Measurements from ENCODE around the gene ALG12. TPM values are rescaled to one million over a fixed set of nuclear protein-coding genes. Genes with fewer than 3 reads are reported as not detected.

The ALG12 gene
- total RNA-seq, 1 donor from 2014 or later: 26.2 TPM

DNA sequence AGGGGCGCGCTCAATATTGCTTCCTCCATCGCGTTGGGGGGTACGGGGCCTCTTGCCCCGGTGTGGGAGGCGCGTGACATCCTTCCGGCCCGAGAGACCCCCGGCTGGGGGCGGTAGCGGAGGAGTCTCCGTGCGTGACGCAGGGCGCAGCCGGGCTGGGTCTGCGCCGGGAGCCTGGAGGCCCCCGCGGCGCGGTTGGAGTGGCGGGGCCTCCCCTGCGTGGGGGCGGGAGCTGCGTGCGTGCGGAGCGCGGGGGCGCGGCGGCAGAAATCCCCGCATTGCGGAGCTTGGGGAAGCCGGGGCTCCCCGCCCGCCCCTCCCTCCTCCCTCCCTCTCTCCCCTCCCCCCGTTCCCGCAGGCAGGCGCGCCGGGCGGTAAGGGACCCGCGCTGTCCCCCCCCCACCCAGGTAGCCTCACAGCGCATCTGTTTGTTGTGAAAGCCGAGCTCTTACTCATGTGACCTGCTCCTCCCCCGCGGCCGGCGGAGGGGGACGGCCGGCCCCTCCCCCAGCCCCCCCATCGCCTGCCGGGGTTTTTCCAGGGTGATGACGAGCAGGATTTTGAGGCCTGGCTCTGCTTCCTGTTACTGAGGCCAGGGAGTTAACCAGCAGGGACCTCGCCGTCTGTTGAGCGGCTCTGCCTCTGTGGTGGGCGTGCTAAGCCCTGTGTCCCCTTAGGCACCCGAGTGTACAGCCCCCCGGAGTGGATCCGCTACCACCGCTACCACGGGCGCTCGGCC lies 43.9 kb upstream of the ALG12 start:
- Histone ChIP-seq H3K9ac (ENCODE audit: low read length) (peak overlapping the region; percentile 87), H3K27me3 (ENCODE audit: insufficient read depth, low read length) (no peaks in the 10 kb centered on the region), H3K36me3 (ENCODE audit: insufficient read depth, low read length) (peaks cover 2% of the 10 kb centered on the region), H2AFZ (ENCODE audit: low read depth, low read length) (peak overlapping the region; percentile 36), H3K4me3 (ENCODE audit: insufficient read depth, low read depth, low read length) (peak overlapping the region; percentile 75), H3K79me2 (ENCODE audit: insufficient read depth, low read length) (peaks cover 38% of the 10 kb centered on the region), H4K20me1 (ENCODE audit: insufficient read depth, low read length) (peaks cover 46% of the 10 kb centered on the region), H3K27ac (ENCODE audit: low read depth, low read length) (peak overlapping the region; percentile 84), H3K9me3 (ENCODE audit: insufficient read depth, low read depth, low read length) (no peaks in the 10 kb centered on the region), H3K4me2 (ENCODE audit: low read length) (peak overlapping the region; percentile 85), H3K4me1 (ENCODE audit: insufficient read depth, low read length) (peaks cover 31% of the 10 kb centered on the region)
- TF ChIP-seq, protein P1, sequence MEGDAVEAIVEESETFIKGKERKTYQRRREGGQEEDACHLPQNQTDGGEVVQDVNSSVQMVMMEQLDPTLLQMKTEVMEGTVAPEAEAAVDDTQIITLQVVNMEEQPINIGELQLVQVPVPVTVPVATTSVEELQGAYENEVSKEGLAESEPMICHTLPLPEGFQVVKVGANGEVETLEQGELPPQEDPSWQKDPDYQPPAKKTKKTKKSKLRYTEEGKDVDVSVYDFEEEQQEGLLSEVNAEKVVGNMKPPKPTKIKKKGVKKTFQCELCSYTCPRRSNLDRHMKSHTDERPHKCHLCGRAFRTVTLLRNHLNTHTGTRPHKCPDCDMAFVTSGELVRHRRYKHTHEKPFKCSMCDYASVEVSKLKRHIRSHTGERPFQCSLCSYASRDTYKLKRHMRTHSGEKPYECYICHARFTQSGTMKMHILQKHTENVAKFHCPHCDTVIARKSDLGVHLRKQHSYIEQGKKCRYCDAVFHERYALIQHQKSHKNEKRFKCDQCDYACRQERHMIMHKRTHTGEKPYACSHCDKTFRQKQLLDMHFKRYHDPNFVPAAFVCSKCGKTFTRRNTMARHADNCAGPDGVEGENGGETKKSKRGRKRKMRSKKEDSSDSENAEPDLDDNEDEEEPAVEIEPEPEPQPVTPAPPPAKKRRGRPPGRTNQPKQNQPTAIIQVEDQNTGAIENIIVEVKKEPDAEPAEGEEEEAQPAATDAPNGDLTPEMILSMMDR (IDR thresholded peaks at IDR 0.05; ENCODE audit: insufficient read depth, low read depth, low read length): no peak
- TF ChIP-seq EZH2 (IDR thresholded peaks at IDR 0.05; ENCODE audit: insufficient read depth, low read length): no peak
- Mint-ChIP-seq H3K27ac (ENCODE audit: unreplicated experiment) (no peak overlapping the region), H3K4me1 (ENCODE audit: low read depth, unreplicated experiment) (peaks cover 3% of the 10 kb centered on the region), H3K9me3 (ENCODE audit: unreplicated experiment) (no peaks in the 10 kb centered on the region), H3K36me3 (ENCODE audit: low read depth, unreplicated experiment) (peaks cover 4% of the 10 kb centered on the region), H3K27me3 (ENCODE audit: low read depth, unreplicated experiment) (peaks cover 4% of the 10 kb centered on the region), H3K4me3 (ENCODE audit: unreplicated experiment) (peak overlapping the region; percentile 85)
- DNase-seq (ENCODE audit: low read depth): peak; percentile 82
- FAIRE-seq: no peak

DNA sequence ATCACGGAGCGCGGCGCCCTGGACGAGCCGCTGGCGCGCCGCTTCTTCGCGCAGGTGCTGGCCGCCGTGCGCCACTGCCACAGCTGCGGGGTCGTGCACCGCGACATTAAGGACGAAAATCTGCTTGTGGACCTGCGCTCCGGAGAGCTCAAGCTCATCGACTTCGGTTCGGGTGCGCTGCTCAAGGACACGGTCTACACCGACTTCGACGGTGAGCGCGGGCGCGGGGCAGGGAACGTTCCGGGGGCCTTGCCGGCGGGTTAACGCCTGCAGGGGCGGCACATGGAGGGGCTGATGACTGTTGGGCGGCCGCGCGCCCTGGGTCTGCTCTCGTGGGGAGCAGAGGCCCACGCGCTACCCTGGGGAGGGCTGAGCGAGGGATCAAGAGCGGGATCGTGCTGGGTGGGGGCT lies 43.4 kb upstream of the ALG12 start:
- Mint-ChIP-seq H3K4me1 (ENCODE audit: low read depth, unreplicated experiment) (peaks cover 3% of the 10 kb centered on the region), H3K27me3 (ENCODE audit: low read depth, unreplicated experiment) (peaks cover 4% of the 10 kb centered on the region), H3K9me3 (ENCODE audit: unreplicated experiment) (no peaks in the 10 kb centered on the region), H3K36me3 (ENCODE audit: low read depth, unreplicated experiment) (peaks cover 4% of the 10 kb centered on the region), H3K27ac (ENCODE audit: unreplicated experiment) (no peak overlapping the region), H3K4me3 (ENCODE audit: unreplicated experiment) (peak overlapping the region; percentile 85)
- no peaks in the 10 kb centered on the region for H3K27me3 ChIP-seq (ENCODE audit: insufficient read depth, low read length)
- peaks cover 41% of the 10 kb centered on the region for H4K20me1 ChIP-seq (ENCODE audit: insufficient read depth, low read length)
- H3K4me1 ChIP-seq (ENCODE audit: insufficient read depth, low read length): peaks cover 31% of the 10 kb centered on the region
- no peaks in the 10 kb centered on the region for H3K9me3 ChIP-seq (ENCODE audit: insufficient read depth, low read depth, low read length)
- H3K36me3 ChIP-seq (ENCODE audit: insufficient read depth, low read length): peaks cover 2% of the 10 kb centered on the region
- H2AFZ ChIP-seq (ENCODE audit: low read depth, low read length): no peak overlapping the region
- TF ChIP-seq, protein P1 (IDR thresholded peaks at IDR 0.05; ENCODE audit: insufficient read depth, low read depth, low read length): no peak
- TF ChIP-seq EZH2 (IDR thresholded peaks at IDR 0.05; ENCODE audit: insufficient read depth, low read length): no peak
- no peak for FAIRE-seq
- H3K79me2 ChIP-seq (ENCODE audit: insufficient read depth, low read length): peaks cover 38% of the 10 kb centered on the region
- peak; percentile 35 for DNase-seq (ENCODE audit: low read depth)
- H3K9ac ChIP-seq (ENCODE audit: low read length): peak overlapping the region; percentile 87
- H3K4me3 ChIP-seq (ENCODE audit: insufficient read depth, low read depth, low read length): peak overlapping the region; percentile 75
- H3K4me2 ChIP-seq (ENCODE audit: low read length): peak overlapping the region; percentile 85
- peak overlapping the region; percentile 56 for H3K27ac ChIP-seq (ENCODE audit: low read depth, low read length)
